Neural progenitor cell (in vitro differentiated cells): ENCODE data around the gene ARRDC3.

ENCODE experiments used
- EZH2 ChIP-seq: fragments of 200-600 bp; sonication (generic); IDR thresholded peaks from 2 replicates; pipeline ENCODE4 v1.6.1; 2017; ENCODE audit warnings: antibody characterized with exemption, mild to moderate bottlenecking, moderate library complexity
- TF ChIP-seq, protein P1 (sequence below): fragments of 200-600 bp; sonication (generic); IDR thresholded peaks from 2 replicates; pipeline ENCODE4 v1.5.1; 2017; ENCODE audit warnings: antibody characterized with exemption, mild to moderate bottlenecking

DNA sequence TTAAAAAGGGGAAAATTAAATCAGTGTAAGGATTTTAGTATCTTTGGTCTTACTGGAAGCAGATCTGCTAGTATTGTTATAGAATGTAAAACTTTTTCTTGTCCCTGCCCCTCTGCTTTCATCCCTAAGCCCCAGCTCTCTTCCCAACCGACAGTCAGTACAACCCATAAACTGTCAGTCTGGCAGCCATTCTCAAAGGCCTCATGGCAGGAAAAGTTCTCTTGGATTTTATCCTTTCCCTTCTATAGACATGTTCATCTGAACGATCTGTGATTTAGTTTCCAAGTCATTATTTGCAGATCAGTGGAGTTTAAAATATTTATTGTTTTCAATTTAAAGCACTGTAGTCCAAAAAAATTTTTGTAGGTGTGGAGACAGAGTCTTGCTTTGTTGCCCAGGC is 39.2 kb downstream of the ARRDC3 start:
- TF ChIP-seq, protein P1, sequence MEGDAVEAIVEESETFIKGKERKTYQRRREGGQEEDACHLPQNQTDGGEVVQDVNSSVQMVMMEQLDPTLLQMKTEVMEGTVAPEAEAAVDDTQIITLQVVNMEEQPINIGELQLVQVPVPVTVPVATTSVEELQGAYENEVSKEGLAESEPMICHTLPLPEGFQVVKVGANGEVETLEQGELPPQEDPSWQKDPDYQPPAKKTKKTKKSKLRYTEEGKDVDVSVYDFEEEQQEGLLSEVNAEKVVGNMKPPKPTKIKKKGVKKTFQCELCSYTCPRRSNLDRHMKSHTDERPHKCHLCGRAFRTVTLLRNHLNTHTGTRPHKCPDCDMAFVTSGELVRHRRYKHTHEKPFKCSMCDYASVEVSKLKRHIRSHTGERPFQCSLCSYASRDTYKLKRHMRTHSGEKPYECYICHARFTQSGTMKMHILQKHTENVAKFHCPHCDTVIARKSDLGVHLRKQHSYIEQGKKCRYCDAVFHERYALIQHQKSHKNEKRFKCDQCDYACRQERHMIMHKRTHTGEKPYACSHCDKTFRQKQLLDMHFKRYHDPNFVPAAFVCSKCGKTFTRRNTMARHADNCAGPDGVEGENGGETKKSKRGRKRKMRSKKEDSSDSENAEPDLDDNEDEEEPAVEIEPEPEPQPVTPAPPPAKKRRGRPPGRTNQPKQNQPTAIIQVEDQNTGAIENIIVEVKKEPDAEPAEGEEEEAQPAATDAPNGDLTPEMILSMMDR = no peak
- TF ChIP-seq EZH2 = no peak
